Lower leg skin (tissue), 3 donors: ENCODE results near the gene OR13C8.

Source experiments
- POLR2A ChIP-seq, 2 donors: fragments of 450-650 bp; IDR thresholded peaks; one replicate each; pipeline ENCODE4 v1.6.1; 2016 to 2017; ENCODE audit warnings: antibody characterized with exemption in 2 of 2, mild to moderate bottlenecking in 1 of 2, moderate library complexity in 1 of 2
- TF ChIP-seq, protein P1 (sequence below), 3 donors: fragments of 450-650 bp; IDR thresholded peaks; one replicate each; pipeline ENCODE4 v1.5.1; 2016; ENCODE audit warnings: antibody characterized with exemption in 3 of 3, mild to moderate bottlenecking in 3 of 3, moderate library complexity in 2 of 3

DNA sequence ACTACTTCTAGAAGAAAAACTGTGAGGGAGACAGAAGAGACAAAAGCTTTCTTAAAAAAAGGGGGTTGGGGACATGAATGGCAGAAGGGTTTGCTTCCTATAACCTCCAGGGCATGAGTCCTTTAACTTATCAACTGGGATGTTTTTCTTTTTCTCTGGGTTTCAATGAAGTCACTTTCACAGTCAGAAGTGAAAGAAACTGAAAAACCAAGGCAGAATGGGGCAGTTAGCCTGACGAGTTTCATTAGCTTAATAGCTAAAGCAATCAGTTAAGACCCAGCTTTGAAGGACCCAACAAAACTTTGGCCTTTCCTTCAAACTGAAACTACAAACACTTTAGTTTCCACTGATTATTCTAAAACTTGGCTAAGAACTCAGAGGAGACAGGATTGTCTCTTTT, 4.6 kb upstream of the OR13C8 start:
- TF ChIP-seq, protein P1, sequence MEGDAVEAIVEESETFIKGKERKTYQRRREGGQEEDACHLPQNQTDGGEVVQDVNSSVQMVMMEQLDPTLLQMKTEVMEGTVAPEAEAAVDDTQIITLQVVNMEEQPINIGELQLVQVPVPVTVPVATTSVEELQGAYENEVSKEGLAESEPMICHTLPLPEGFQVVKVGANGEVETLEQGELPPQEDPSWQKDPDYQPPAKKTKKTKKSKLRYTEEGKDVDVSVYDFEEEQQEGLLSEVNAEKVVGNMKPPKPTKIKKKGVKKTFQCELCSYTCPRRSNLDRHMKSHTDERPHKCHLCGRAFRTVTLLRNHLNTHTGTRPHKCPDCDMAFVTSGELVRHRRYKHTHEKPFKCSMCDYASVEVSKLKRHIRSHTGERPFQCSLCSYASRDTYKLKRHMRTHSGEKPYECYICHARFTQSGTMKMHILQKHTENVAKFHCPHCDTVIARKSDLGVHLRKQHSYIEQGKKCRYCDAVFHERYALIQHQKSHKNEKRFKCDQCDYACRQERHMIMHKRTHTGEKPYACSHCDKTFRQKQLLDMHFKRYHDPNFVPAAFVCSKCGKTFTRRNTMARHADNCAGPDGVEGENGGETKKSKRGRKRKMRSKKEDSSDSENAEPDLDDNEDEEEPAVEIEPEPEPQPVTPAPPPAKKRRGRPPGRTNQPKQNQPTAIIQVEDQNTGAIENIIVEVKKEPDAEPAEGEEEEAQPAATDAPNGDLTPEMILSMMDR (IDR thresholded peaks at IDR 0.05), result no peak
- TF ChIP-seq POLR2A (IDR thresholded peaks at IDR 0.05), result no peak
